ENCODE results near the gene PTGIR.

- TF ChIP-seq POLR2AphosphoS5 (IDR thresholded peaks at IDR 0.05; ENCODE audit: borderline replicate concordance, low read depth, low read length) (peak; percentile 58; the same call in 1 of the 2 replicates), EZH2 (IDR thresholded peaks at IDR 0.05) (no peak)
Observed at GRCh38 chr19:46601318-46602224, 23.3 kb downstream of the PTGIR start, which contains the start of gene CALM3.

All from SK-N-MC (cell line).